ENCODE data around the gene MED22. TPM values are rescaled to one million over a fixed set of nuclear protein-coding genes. Genes with fewer than 3 reads are reported as not detected.
"Not testable (repeated sequence)": the region's sequence is repeated elsewhere in the genome, so short reads cannot be mapped to it uniquely, and the experiment has no call there.

The MED22 gene
- total RNA-seq, 1 experiment from 2014 or later = 32.6 TPM

GRCh38 chr9:133331641-133332380 lies 16.1 kb downstream of the MED22 start:
- no peaks in the 10 kb centered on the region for H3K27me3 Mint-ChIP-seq (ENCODE audit: insufficient read depth, unreplicated experiment)
- H3K27ac Mint-ChIP-seq (ENCODE audit: low read depth, unreplicated experiment) = no peak overlapping the region
- DNase-seq (ENCODE audit: unreplicated experiment) = no peak
- ChIA-PET POLR2A (no interaction called here), CTCF (interaction anchor here (2.9 to 5.1 kb wide), 2 partner anchors 145 to 152 kb away, joined by 12 to 72 read pairs; no protein-coding TSS in a partner anchor)
- H3K4me1 Mint-ChIP-seq (ENCODE audit: insufficient read depth, unreplicated experiment) = peaks cover 11% of the 10 kb centered on the region
- no peaks in the 10 kb centered on the region for H3K9me3 Mint-ChIP-seq (ENCODE audit: unreplicated experiment)
- BruUV-seq (replicated peaks) = no TSS peak
- peaks cover 45% of the 10 kb centered on the region for H3K36me3 Mint-ChIP-seq (ENCODE audit: insufficient read depth, unreplicated experiment)
- no peak for TF ChIP-seq CTCF (IDR thresholded peaks at IDR 0.05; ENCODE audit: unreplicated experiment)
- no peak overlapping the region for H3K4me3 Mint-ChIP-seq (ENCODE audit: unreplicated experiment)
- intact Hi-C loops (cut with micrococcal nuclease) = no loop called here

GRCh38 chr9:133331221-133331620 lies 16.7 kb downstream of the MED22 start:
- no peak for DNase-seq (ENCODE audit: unreplicated experiment)
- H3K4me1 Mint-ChIP-seq (ENCODE audit: insufficient read depth, unreplicated experiment) = peaks cover 11% of the 10 kb centered on the region
- TF ChIP-seq CTCF (IDR thresholded peaks at IDR 0.05; ENCODE audit: unreplicated experiment) = no peak
- BruUV-seq (replicated peaks) = no TSS peak
- ChIA-PET POLR2A (no interaction called here), CTCF (interaction anchor here (0.9 to 5.1 kb wide), 8 partner anchors 11 to 291 kb away, joined by 3 to 72 read pairs (median 8); no protein-coding TSS in a partner anchor)
- intact Hi-C loops (cut with micrococcal nuclease) = no loop called here
- H3K27ac Mint-ChIP-seq (ENCODE audit: low read depth, unreplicated experiment) = no peak overlapping the region
- no peak overlapping the region for H3K4me3 Mint-ChIP-seq (ENCODE audit: unreplicated experiment)
- no peaks in the 10 kb centered on the region for H3K27me3 Mint-ChIP-seq (ENCODE audit: insufficient read depth, unreplicated experiment)
- H3K9me3 Mint-ChIP-seq (ENCODE audit: unreplicated experiment) = no peaks in the 10 kb centered on the region
- H3K36me3 Mint-ChIP-seq (ENCODE audit: insufficient read depth, unreplicated experiment) = peaks cover 43% of the 10 kb centered on the region

- ChIA-PET CTCF (interaction anchor here (0.6 to 5.1 kb wide), 18 partner anchors 9 to 664 kb away, joined by 3 to 72 read pairs (median 4); no protein-coding TSS in a partner anchor), POLR2A (interaction anchor here (0.6 to 1.7 kb wide), 5 partner anchors 14 to 145 kb away, joined by 3 to 6 read pairs (median 3); no protein-coding TSS in a partner anchor)
- H3K27ac Mint-ChIP-seq (ENCODE audit: low read depth, unreplicated experiment); H3K27me3 Mint-ChIP-seq (ENCODE audit: insufficient read depth, unreplicated experiment); BruUV-seq (replicated peaks); H3K4me3 Mint-ChIP-seq (ENCODE audit: unreplicated experiment); H3K9me3 Mint-ChIP-seq (ENCODE audit: unreplicated experiment); H3K4me1 Mint-ChIP-seq (ENCODE audit: insufficient read depth, unreplicated experiment): not testable (repeated sequence)
- peak; percentile 70 for TF ChIP-seq CTCF (IDR thresholded peaks at IDR 0.05; ENCODE audit: unreplicated experiment)
- intact Hi-C loops (cut with micrococcal nuclease) = loop anchor here (1.0 kb wide), 1 partner anchor 144 kb away; no protein-coding TSS in a partner anchor
- peaks cover 33% of the 10 kb centered on the region for H3K36me3 Mint-ChIP-seq (ENCODE audit: insufficient read depth, unreplicated experiment)
- DNase-seq (ENCODE audit: unreplicated experiment) = peak; percentile 37
Observed at GRCh38 chr9:133329306-133330156, 18.4 kb downstream of the MED22 start.

Measured in MCF 10A (cell line).